GM12878 (cell line): ENCODE measurements around the gene ITSN2.

Experiments
- ATF2 ChIP-seq: IDR thresholded peaks from 2 replicates; pipeline ENCODE4 v1.6.1; 2012; ENCODE audit warnings: low read length, inconsistent platforms
- BCLAF1 ChIP-seq: fragments of 450-650 bp; IDR thresholded peaks from 2 replicates; pipeline ENCODE4 v1.6.1; 2017; ENCODE audit warnings: antibody characterized with exemption, mild to moderate bottlenecking, moderate library complexity
- CTCF ChIP-seq, 3 experiments: IDR thresholded peaks in 2 of 3; conservative IDR thresholded peaks in 1 of 3; 2 replicates each; pipeline ENCODE4 v1.5.1; 2011; ENCODE audit warnings: low read depth in 3 of 3, low read length in 3 of 3, mild to moderate bottlenecking in 3 of 3, control low read depth in 2 of 3, moderate library complexity in 2 of 3, inconsistent platforms in 1 of 3, mixed read lengths in 1 of 3; ENCODE audit not compliant: control insufficient read depth in 2 of 3, insufficient read depth in 1 of 3; ENCODE audit errors: extremely low read depth in 1 of 3
- ELK1 ChIP-seq: IDR thresholded peaks from 2 replicates; pipeline ENCODE4 v1.6.1; 2012; ENCODE audit warnings: low read depth, low read length, improper control_type of control experiment
- FOXM1 ChIP-seq: IDR thresholded peaks from 2 replicates; pipeline ENCODE4 v1.6.1; 2012; ENCODE audit warnings: low read depth, mild to moderate bottlenecking, inconsistent platforms, low read length, moderate library complexity
- NFIC ChIP-seq: IDR thresholded peaks from 2 replicates; pipeline ENCODE4 v1.6.1; 2012; ENCODE audit warnings: low read depth, mild to moderate bottlenecking, inconsistent platforms, low read length, moderate library complexity
- PML ChIP-seq: IDR thresholded peaks from 2 replicates; pipeline ENCODE4 v1.6.1; 2012; ENCODE audit warnings: low read length, inconsistent platforms
- POLR2AphosphoS2 ChIP-seq: IDR thresholded peaks from 2 replicates; pipeline ENCODE4 v1.6.1; 2011; ENCODE audit warnings: low read depth, mild to moderate bottlenecking, low read length, improper control_type of control experiment, moderate library complexity
- ZNF24 ChIP-seq: fragments of 450-650 bp; IDR thresholded peaks from 2 replicates; pipeline ENCODE4 v1.6.1; 2017; ENCODE audit warnings: antibody characterized with exemption, mild to moderate bottlenecking

- TF ChIP-seq CTCF (IDR thresholded peaks at IDR 0.05 in 2 of 3, conservative IDR thresholded peaks at IDR 0.05 in 1 of 3; ENCODE audit: control insufficient read depth in 2 of 3, extremely low read depth in 1 of 3, insufficient read depth in 1 of 3, low read depth in 3 of 3, low read length in 3 of 3) (no peak), NFIC (no peak), ELK1 (no peak), POLR2AphosphoS2 (no peak), PML (no peak), FOXM1 (no peak), BCLAF1 (no peak), ATF2 (no peak), ZNF24 (no peak)
Measured at GRCh38 chr2:24404491-24404921, 44.2 kb upstream of the ITSN2 start.
